Peyer's patch (tissue), 4 donors: ENCODE data around the gene TRPC1. TPM values are rescaled to one million over a fixed set of nuclear protein-coding genes. Genes with fewer than 3 reads are reported as not detected.

Experiments
- DNase-seq, 3 donors: peaks; one replicate each; pipeline ENCODE4 v3.0.0-alpha.2; 2017 to 2019
- H3K27ac ChIP-seq, 4 donors: fragments of 200-600 bp; sonication (generic); one replicate each; pipeline ENCODE4 v1.5.1; 2016 to 2019
- H3K27me3 ChIP-seq, 2 donors: fragments of 200-600 bp; sonication (generic); one replicate each; pipeline ENCODE4 v1.5.1; 2019
- H3K36me3 ChIP-seq, 3 donors: fragments of 200-600 bp; sonication (generic); one replicate each; pipeline ENCODE4 v1.5.1; 2016 to 2019
- H3K4me1 ChIP-seq, 4 donors: fragments of 200-600 bp; sonication (generic); one replicate each; pipeline ENCODE4 v1.5.1; 2016 to 2019
- H3K4me3 ChIP-seq, 4 donors: fragments of 200-600 bp; sonication (generic); 1 replicate in 3 of 4; 2 replicates in 1 of 4; pipeline ENCODE4 v1.5.1; 2016 to 2019; ENCODE audit warnings: mild to moderate bottlenecking in 1 of 4
- H3K9me3 ChIP-seq, 4 donors: fragments of 200-600 bp; sonication (generic); one replicate each; pipeline ENCODE4 v1.5.1; 2016 to 2019; ENCODE audit warnings: mild to moderate bottlenecking in 1 of 4
- CTCF ChIP-seq, 6 experiments: fragments of 450-650 bp in 4 of 6; fragments of 200-600 bp in 2 of 6; sonication (generic) in 1 of 6; IDR thresholded peaks; one replicate each; pipeline ENCODE4 v1.5.1; 2017 to 2019; ENCODE audit warnings: antibody characterized with exemption in 6 of 6, mild to moderate bottlenecking in 3 of 6, moderate library complexity in 1 of 6
- POLR2A ChIP-seq, 2 donors: fragments of 450-650 bp; IDR thresholded peaks; one replicate each; pipeline ENCODE4 v1.5.1; 2017; ENCODE audit warnings: antibody characterized with exemption in 2 of 2, mild to moderate bottlenecking in 2 of 2, moderate library complexity in 2 of 2
- total RNA-seq, 4 donors: library from RNA; depleted of rRNA; stranded (reverse); fragments of >200 nt; gene quantifications; one replicate each; pipeline ENCODE4 v1.1.0, GENCODE V29; 2016

The TRPC1 gene
- total RNA-seq, result 10 to 100 TPM in 1 of 4 donors, 1 to 10 TPM in 3; 1.1 to 12.4 (median 3.4) TPM

DNA sequence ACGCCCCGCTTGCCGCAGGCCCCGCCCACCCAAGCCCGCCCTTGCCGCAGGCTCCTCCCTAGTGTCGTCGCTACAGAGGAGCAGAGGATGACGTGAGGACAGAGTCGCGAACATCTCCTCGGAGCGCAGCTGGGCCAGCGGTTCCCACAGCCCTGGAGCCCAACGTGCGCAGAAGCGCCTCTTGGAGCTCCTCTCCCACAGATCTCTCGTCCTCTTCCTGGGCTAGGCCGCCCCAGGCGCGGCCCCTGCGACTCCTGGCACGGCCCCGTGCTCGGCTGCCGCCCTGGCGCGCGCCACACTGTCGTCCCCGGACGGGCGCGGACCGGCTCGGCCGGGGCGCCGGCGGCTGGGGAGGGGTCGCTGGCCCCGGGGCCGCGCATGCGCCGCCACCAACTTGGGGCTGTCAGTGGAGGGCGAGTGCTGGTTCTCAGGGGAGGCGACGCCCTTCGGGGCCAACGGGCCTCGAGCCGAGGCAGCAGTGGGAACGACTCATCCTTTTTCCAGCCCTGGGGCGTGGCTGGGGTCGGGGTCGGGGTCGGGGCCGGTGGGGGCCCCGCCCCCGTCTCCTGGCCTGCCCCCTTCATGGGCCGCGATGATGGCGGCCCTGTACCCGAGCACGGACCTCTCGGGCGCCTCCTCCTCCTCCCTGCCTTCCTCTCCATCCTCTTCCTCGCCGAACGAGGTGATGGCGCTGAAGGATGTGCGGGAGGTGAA is at the start of gene TRPC1:
TSS of gene TRPC1 (plus strand) at position 67 of the 714 bp plus-strand sequence. CDS start at position 593, 526 bp downstream.
- peak within 1 kb of the TSS; percentile 79 to 90 (median 82) for H3K27ac ChIP-seq
- H3K36me3 ChIP-seq, result no peaks in the 10 kb centered on the region
- peak; percentile 63 to 87 (median 78) for DNase-seq
- H3K4me3 ChIP-seq, result peak within 1 kb of the TSS; percentile 62 to 84 (median 74)
- H3K4me1 ChIP-seq, result peaks cover 0 to 6% (median 2%) of the 10 kb centered on the region in 4 donors
- no peaks in the 10 kb centered on the region for H3K27me3 ChIP-seq
- no peak for TF ChIP-seq CTCF (IDR thresholded peaks at IDR 0.05)
- TF ChIP-seq POLR2A (IDR thresholded peaks at IDR 0.05), result peak; percentile 20 to 47
- no peaks in the 10 kb centered on the region for H3K9me3 ChIP-seq

DNA sequence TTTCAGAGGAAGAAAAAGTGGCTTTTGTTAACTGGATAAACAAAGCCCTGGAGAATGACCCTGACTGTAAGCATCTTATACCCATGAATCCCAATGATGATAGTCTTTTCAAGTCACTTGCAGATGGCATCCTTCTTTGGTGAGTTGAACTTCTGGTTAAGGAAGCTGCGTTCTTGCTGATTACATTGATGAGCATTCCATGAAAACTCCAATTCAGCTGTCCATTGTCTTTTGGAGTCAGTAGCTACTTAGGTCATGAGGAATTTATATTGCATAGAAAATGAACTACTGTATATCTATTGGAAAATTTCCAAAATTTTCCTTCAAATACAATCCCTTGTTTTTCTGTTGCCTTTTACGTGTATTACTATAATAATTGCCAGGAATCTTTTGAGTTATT is 47.7 kb upstream of the TRPC1 start:
- no peaks in the 10 kb centered on the region for H3K27me3 ChIP-seq
- H3K4me3 ChIP-seq, result no peak overlapping the region
- no peak for TF ChIP-seq CTCF (IDR thresholded peaks at IDR 0.05)
- no peak for TF ChIP-seq POLR2A (IDR thresholded peaks at IDR 0.05)
- peaks cover 0 to 23% (median 0%) of the 10 kb centered on the region in 3 donors for H3K36me3 ChIP-seq
- H3K9me3 ChIP-seq, result no peaks in the 10 kb centered on the region
- no peaks in the 10 kb centered on the region for H3K4me1 ChIP-seq
- no peak for DNase-seq
- no peak overlapping the region for H3K27ac ChIP-seq

GRCh38 chr3:142680710-142681109 is 43.1 kb upstream of the TRPC1 start:
- no peak for TF ChIP-seq POLR2A (IDR thresholded peaks at IDR 0.05)
- peak in 3 of 6 experiments; percentile 58 to 71 (median 60) for TF ChIP-seq CTCF (IDR thresholded peaks at IDR 0.05)
- Histone ChIP-seq H3K9me3 (no peaks in the 10 kb centered on the region), H3K4me1 (no peaks in the 10 kb centered on the region), H3K36me3 (peaks cover 0 to 30% (median 0%) of the 10 kb centered on the region in 3 donors), H3K27me3 (no peaks in the 10 kb centered on the region), H3K27ac (no peak overlapping the region), H3K4me3 (no peak overlapping the region)
- DNase-seq, result no peak

DNA sequence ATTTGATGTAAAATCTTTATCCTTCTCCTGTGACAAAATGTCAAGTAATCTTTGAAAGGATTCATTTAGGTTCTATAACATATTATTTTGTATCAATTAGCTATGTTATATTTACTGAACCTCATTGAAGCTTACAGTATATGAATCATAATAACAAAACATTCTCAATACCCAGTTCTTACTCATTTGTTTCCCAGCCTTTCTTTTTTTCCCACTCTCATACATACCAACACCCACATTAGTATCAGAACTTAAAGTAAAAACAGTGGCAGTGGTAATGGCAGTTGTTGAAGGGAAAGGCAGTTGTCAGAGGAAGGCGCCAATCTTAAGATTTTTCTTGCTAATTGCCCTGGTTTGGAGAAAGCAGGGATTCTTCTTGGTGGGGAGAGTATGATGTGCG is 33.2 kb upstream of the TRPC1 start:
- no peak overlapping the region for H3K27ac ChIP-seq
- no peaks in the 10 kb centered on the region for H3K4me1 ChIP-seq

DNA sequence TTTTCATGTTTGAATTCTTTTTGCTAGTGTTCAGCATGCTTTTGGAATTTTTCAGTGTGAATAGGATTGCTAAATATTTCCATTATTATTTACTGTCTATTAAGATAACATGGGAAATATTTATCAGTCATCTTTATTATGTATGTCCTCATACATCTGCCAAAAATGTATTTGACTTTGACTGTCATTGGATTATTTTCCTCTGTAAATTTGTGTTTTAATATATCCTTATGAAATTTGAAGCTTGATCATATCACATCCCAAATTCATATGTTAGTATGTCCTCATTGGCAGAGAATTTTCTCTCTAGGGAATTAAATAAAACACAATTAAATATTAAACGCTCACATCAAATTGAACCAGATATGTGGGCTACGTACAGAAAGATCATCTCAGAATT is 32.3 kb upstream of the TRPC1 start:
- H3K27ac ChIP-seq, result no peak overlapping the region
- TF ChIP-seq POLR2A (IDR thresholded peaks at IDR 0.05), result no peak
- TF ChIP-seq CTCF (IDR thresholded peaks at IDR 0.05), result no peak
- H3K27me3 ChIP-seq, result no peaks in the 10 kb centered on the region
- H3K4me1 ChIP-seq, result no peaks in the 10 kb centered on the region
- peaks cover 0 to 53% (median 0%) of the 10 kb centered on the region in 3 donors for H3K36me3 ChIP-seq
- H3K9me3 ChIP-seq, result no peaks in the 10 kb centered on the region
- H3K4me3 ChIP-seq, result no peak overlapping the region
- DNase-seq, result no peak

More for the DNA sequence above, 33.2 kb upstream of the TRPC1 start:
- no peak for DNase-seq
- Histone ChIP-seq H3K27me3 (no peaks in the 10 kb centered on the region), H3K36me3 (peaks cover 0 to 53% (median 0%) of the 10 kb centered on the region in 3 donors), H3K9me3 (no peaks in the 10 kb centered on the region), H3K4me3 (no peak overlapping the region)
- TF ChIP-seq POLR2A (IDR thresholded peaks at IDR 0.05) (no peak), CTCF (IDR thresholded peaks at IDR 0.05) (no peak)
